T47D (cell line): ENCODE measurements around the gene DMD.

Experiments
- DNase-seq, 2 experiments: peaks; one replicate each; pipeline versions ENCODE4 v3.0.0 to v3.0.0-alpha.2; 2011 to 2012; ENCODE audit warnings: low read depth in 1 of 2, low spot score in 1 of 2
- JUND ChIP-seq: IDR thresholded peaks from 2 replicates; pipeline ENCODE4 v1.6.1; 2012; ENCODE audit warnings: low read depth
- in situ Hi-C: cut with HindIII; loops from 2 replicates; pipeline ENCODE4 v1.10.0; 2016; ENCODE audit warnings: low sequenced_read_pairs, low pct_unique_long_range_greater_than_20kb

DMD gene

GRCh38 chrX:32448320-32448719 is 763.0 kb downstream of the DMD start:
- no peak for TF ChIP-seq JUND
- in situ Hi-C loops: no loop called here
- peak in 1 of 2 experiments; percentile 33 for DNase-seq

GRCh38 chrX:32447640-32448039 is 763.7 kb downstream of the DMD start:
- in situ Hi-C loops: no loop called here
- no peak for TF ChIP-seq JUND
- DNase-seq: no peak

DNA sequence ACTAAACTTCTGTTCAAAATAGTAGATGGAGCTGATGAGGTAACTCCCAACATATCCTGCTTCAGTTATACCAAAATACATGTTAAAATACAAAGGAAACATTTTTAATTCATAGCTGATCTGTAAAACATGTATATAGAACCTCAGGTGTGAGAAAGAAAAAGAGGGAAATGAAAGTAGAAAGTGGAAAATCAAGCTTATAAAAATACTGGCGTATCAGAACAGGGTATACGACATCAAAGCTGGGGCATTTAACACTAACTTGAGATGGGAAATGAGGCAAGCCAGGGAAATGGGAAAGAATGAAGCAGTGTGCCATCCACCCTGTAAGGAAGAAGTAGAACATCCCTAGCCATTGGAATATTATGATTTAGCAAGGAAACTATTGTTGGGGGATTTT is 767.5 kb downstream of the DMD start:
- no peak for TF ChIP-seq JUND
- in situ Hi-C loops: no loop called here
- no peak for DNase-seq

- in situ Hi-C loops: no loop called here
- no peak for DNase-seq
- no peak for TF ChIP-seq JUND
Measured at GRCh38 chrX:32421266-32421665, 790.1 kb downstream of the DMD start.

DNA sequence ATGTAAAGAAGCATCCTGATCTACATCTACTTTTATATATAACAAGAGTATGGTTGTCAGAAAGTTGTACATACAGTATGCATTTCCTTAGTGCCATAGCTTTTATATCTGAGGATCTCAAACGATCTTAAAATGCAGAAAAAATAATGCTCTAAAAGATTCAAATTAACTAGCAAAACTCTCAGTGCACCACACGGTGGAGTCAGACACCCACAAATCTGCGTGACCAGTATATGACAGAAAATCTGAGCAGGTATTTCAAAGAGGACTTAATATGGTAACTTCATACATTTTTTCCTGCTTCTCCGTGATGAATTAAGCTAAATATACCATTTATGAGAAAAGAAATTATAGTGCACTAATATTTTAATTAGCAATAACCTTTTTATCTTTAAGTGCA is 803.0 kb downstream of the DMD start:
- no peak for TF ChIP-seq JUND
- in situ Hi-C loops: no loop called here
- DNase-seq: peak in 1 of 2 experiments; percentile 48

GRCh38 chrX:32397562-32398216 is 813.7 kb downstream of the DMD start:
- no peak for TF ChIP-seq JUND
- DNase-seq: no peak
- in situ Hi-C loops: no loop called here

DNA sequence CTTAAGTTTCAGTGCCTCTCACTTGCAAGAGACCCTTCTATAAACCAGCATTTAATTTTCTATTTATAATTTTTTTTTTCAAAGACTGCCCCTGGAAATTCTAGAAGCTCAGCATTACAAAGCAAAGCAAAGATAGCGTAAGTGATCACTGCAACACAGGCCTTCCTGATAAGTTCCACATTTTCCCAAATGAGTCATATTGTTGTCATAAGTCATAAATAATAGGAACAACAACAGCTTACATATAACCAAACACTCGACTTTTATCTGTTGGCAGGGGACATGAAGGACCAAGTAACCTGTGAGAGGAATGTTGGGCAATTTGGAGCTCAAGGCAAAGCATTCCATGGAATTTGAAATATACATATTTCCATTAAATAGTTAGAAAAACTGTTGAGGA is 815.5 kb downstream of the DMD start:
- no peak for TF ChIP-seq JUND
- in situ Hi-C loops: no loop called here
- no peak for DNase-seq

DNA sequence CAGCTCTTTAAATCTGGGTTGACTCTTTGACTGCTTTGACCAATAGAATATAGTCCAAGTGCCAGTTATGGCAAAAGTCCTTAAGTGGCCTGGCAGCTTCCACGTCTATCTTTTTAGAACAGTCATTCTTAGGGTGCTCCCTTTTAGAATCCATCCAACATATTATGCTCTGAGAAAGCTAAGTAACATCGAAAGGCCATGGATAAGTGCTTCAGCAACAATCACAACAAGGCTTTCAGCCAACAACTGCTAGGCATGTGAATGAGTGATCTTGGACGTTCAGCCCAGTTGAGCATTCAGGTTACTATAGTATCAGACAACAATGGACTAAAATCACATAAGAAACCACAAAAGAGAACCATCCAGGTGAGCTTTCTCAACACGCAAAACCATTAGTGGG is 818.7 kb downstream of the DMD start:
- no peak for TF ChIP-seq JUND
- DNase-seq: no peak
- in situ Hi-C loops: no loop called here

DNA sequence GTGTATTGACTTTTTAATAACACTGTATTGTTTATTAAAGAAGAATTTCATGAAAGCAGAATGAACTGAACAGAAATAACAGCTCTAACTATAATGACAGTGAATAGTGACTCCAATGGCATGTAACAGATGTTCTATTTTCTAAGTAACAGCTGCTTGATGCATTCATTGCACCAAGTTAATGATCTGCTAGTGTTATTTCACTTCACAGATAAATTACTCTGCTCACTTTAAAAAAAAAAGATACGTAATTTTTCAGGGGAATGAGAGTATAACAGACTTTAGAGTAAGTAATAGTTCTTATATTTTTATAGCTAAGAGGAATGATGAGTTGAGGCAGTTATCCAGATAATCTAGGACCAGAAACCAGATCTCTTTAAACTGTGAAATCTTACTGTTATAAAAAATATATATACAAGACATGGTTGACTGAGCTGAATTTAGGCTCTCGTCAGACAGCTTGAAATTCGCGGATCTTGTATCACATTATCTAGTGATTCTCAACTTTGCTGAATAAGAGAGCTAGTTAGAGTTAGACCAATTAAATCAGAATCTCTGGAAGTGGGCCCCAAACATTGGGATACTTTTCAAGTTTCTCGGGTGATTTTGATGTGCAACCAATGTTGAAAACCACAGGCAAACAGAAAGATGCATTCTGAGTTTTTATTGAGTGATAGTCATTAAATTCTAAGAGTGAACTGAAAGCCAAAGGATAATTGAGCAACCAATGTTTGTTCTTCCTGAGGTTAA is 840.7 kb downstream of the DMD start:
- in situ Hi-C loops: no loop called here
- no peak for DNase-seq
- TF ChIP-seq JUND: no peak

- in situ Hi-C loops: no loop called here
- DNase-seq: no peak
Measured at GRCh38 chrX:32293962-32294700, 917.2 kb downstream of the DMD start.

DNA sequence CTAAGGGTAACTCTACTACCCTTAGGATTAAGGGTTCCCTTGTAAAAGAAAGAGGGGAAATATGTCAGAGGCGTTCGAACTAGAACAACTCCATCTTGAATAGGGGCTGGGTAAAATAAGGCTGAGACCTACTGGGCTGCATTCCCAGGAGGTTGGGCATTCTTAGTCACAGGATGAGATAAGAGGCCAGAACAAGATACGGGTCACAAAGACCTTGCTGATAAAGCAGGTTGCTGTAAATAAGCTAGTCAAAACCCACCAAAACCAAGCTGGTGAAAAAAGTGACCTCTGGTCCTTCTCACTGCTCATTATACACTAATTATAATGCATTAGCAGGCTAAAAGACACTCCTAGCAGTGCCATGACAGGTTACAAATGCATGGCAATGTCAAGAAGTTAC is 922.0 kb downstream of the DMD start:
- no peak for DNase-seq
- TF ChIP-seq JUND: no peak
- in situ Hi-C loops: no loop called here

More at GRCh38 chrX:32293962-32294700, 917.2 kb downstream of the DMD start:
- TF ChIP-seq JUND: no peak

DNA sequence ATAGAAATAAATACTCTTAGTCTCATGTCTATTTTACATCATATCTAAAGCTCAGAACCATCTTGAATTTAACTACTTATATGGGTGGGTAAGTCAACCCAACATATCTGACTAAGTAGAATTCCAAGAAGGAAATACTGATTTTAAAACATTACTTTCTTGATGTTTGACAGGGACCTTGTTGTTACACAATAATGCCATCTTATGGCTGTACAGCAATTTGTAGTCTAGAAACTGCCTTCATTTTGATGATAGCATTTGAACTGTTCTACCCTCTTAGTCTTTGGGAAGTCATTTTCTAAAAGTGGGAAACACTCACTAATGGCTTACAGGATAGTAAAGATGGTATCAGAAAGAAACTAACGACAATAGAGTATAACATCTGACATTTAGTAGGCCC is 929.5 kb downstream of the DMD start:
- in situ Hi-C loops: no loop called here
- TF ChIP-seq JUND: no peak
- no peak for DNase-seq

DNA sequence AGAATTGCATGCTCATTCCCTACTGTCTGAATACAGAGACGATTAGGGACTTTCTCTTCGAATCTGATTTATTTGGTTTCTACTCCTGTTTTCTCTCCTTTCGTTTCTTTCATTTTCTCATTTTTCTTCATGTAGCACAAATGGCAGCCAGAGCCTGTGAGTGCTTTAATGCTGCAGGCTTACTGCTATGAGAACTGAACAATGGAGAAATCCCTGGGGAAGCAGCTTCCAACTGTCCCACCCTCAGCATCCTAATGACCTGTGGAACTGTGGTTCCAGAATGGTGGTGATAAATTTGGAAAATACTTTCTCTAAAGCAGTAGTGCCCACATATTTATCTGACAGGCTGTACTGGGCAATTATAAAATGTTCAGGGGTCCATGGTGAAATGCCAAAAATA is 930.4 kb downstream of the DMD start:
- in situ Hi-C loops: no loop called here
- no peak for TF ChIP-seq JUND
- DNase-seq: no peak

DNA sequence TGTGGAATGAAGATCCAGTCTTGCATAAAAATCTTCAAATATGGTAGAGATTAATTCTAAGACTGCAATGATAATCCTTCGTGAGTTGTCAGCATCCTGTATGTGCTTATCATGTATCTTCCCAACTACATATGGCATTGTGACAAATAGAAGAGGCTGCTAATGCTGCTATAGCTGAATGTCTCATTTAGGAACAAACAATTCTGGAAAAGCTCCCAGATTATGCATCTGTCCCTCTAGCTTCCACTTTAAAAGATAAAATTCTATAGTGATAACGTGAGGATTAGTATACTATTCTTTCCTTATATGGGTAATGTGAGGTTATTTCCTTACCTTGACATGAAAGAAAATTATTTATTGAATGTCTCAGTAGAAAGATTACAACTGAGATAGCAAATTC is 930.9 kb downstream of the DMD start:
- in situ Hi-C loops: no loop called here
- DNase-seq: no peak
- no peak for TF ChIP-seq JUND
